Activated T-cell treated with anti-CD3 and anti-CD28 coated beads, Interleukin-2, amount 50 U/mL, for 72 hours (primary cell): ENCODE data around the gene CRAMP1. TPM values are rescaled to one million over a fixed set of nuclear protein-coding genes. Genes with fewer than 3 reads are reported as not detected.

ENCODE experiments used
- ATAC-seq, 2 donors: fragments of 150-1000 bp; cut with Tn5 transposase; replicated peaks in 1 of 2; 2 replicates each; pipeline ENCODE4 v1.10.0; 2021; ENCODE audit warnings: moderate library complexity in 2 of 2, mild to moderate bottlenecking in 1 of 2
- DNase-seq, 2 donors: peaks; one replicate each; pipeline ENCODE4 v3.0.0; 2021 to 2022; ENCODE audit warnings: mixed read lengths in 1 of 2
- H3K27ac Mint-ChIP-seq: one replicate; pipeline ENCODE4 v1.8.0; 2022; ENCODE audit warnings: mild to moderate bottlenecking, moderate library complexity, mixed read lengths
- H3K27me3 Mint-ChIP-seq: one replicate; pipeline ENCODE4 v1.8.0; 2022; ENCODE audit warnings: low read depth, mixed read lengths
- H3K36me3 Mint-ChIP-seq, 2 donors: one replicate each; pipeline ENCODE4 v1.8.0; 2022; ENCODE audit warnings: mixed read lengths in 2 of 2, mild to moderate bottlenecking in 1 of 2; ENCODE audit not compliant: insufficient read depth in 2 of 2
- H3K4me1 Mint-ChIP-seq: one replicate; pipeline ENCODE4 v1.8.0; 2022; ENCODE audit warnings: low read depth, mixed read lengths
- H3K4me3 Mint-ChIP-seq, 2 donors: one replicate each; pipeline ENCODE4 v1.8.0; 2022; ENCODE audit warnings: mild to moderate bottlenecking in 2 of 2, mixed read lengths in 2 of 2, moderate library complexity in 2 of 2
- H3K9me3 Mint-ChIP-seq, 2 donors: one replicate each; pipeline ENCODE4 v1.8.0; 2022; ENCODE audit warnings: mixed read lengths in 2 of 2
- total RNA-seq, 2 donors: library from RNA; stranded (reverse); gene quantifications; one replicate each; pipeline ENCODE4 v1.2.3, GENCODE V29; 2022

Gene CRAMP1
- total RNA-seq, 2 donors from 2014 or later: 28.3 to 30.1 TPM

DNA sequence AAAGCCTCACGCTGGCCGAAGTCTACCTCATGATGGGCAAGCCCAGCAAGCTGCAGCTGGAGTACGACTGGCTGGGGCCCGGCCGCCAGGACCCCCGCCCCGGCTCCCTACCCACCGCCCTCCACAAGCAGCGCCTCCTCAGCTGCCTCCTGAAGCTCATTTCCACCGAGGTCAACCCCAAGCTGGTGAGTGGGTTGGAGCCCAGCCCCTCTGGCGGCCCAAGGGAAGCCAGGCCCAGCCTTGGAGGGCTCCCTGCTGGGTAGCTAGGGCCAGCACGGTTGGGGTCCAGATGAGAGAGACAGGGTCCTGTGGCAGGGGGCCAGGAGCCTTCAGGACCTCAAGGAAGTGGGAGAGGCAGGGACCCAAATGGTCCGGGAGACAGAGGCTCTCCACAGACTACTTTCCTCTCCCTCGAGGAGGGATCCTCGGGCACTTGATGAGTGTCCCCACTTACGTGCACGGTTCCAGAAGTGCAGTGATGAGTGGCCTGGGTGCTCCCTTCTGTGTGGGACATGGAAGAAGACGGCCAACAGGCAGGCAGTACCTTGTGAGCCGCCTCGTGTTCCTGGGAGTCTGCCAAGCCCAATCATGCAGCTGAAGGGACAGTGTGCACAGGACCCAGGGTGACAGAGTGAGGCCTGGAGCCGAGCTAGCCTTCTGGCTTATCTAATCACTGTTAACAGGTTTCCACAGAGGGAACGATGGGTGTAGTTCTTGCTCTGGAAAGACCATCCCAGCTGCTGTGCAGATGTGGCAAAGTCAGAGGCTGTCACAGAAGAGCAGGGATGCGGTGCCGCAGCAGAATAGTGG is 44.9 kb downstream of the CRAMP1 start:
- no peak for DNase-seq
- H3K27me3 Mint-ChIP-seq: no peaks in the 10 kb centered on the region
- no peaks in the 10 kb centered on the region for H3K9me3 Mint-ChIP-seq
- H3K27ac Mint-ChIP-seq: no peak overlapping the region
- no peak for ATAC-seq
- peaks cover 1 to 11% of the 10 kb centered on the region in 2 donors for H3K36me3 Mint-ChIP-seq
- H3K4me1 Mint-ChIP-seq: no peaks in the 10 kb centered on the region
- no peak overlapping the region for H3K4me3 Mint-ChIP-seq

DNA sequence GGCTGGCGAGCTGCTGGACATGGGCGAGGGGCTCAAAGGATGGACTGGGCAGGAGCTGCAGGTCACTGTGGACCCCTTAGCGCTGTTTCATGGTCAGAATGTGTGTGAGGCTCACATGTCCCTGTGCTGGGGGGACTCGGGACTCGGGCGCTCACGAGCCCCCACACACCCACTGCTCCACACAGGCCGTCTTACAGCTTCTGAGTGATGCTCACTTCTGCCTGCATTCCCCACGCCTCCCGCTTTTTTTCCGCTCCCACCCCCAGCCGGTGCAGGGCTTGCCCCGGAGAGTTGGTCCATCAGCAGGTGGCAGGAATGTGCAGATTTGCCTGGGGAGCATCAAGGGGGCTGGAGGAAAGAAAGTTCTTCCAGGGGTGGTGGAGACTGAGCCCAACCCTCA is 45.7 kb downstream of the CRAMP1 start:
- no peak overlapping the region for H3K4me3 Mint-ChIP-seq
- H3K27ac Mint-ChIP-seq: no peak overlapping the region
- no peaks in the 10 kb centered on the region for H3K4me1 Mint-ChIP-seq
- peaks cover 1 to 10% of the 10 kb centered on the region in 2 donors for H3K36me3 Mint-ChIP-seq
- H3K9me3 Mint-ChIP-seq: no peaks in the 10 kb centered on the region
- DNase-seq (no peak), ATAC-seq (no peak)
- no peaks in the 10 kb centered on the region for H3K27me3 Mint-ChIP-seq

DNA sequence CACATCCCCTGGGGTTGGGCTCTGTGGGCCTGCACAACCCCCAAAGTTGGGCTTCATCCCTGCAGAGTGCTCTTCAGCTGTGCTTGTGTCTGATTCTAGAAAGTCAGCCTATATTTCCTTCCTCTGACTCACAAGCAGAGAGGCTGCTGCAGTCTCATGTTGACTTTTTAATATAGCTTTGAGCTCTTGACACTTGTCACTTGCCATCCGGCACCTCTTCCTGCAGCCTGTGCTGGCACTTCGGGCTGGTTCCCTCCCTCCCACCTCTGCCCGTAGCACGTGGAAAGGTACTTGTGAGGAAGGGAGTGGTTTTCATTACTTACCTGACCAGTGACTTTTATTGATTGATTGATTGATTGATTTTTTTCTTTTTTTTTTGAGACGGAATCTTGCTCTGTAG is 46.9 kb downstream of the CRAMP1 start:
- peaks cover 1 to 11% of the 10 kb centered on the region in 2 donors for H3K36me3 Mint-ChIP-seq
- H3K9me3 Mint-ChIP-seq: no peaks in the 10 kb centered on the region

DNA sequence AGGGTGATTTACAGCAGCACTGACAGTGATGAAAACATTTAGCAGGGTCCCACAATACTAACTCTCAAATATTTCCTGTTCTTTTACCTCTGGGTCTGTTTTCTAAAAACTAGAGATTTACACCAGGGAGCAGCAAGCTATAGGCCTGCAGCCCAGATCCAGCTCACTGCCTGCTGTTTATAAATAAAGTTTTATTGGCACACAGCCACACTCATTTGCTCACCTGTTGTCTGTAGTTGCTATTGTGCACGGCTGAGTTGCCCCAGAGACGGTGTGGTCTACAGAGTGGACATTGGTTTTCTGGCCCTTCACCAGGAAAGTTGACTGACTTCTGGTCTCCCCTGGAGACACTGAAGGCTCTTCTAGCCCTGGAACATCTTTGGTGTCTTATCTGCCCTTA is 49.7 kb downstream of the CRAMP1 start:
- Mint-ChIP-seq H3K36me3 (peaks cover 0 to 3% of the 10 kb centered on the region in 2 donors), H3K27me3 (no peaks in the 10 kb centered on the region), H3K27ac (no peak overlapping the region), H3K9me3 (no peaks in the 10 kb centered on the region), H3K4me3 (no peak overlapping the region), H3K4me1 (no peaks in the 10 kb centered on the region)
- no peak for DNase-seq
- no peak for ATAC-seq

More for the DNA sequence above, 46.9 kb downstream of the CRAMP1 start:
- no peaks in the 10 kb centered on the region for H3K27me3 Mint-ChIP-seq
- no peaks in the 10 kb centered on the region for H3K4me1 Mint-ChIP-seq
- no peak for ATAC-seq
- H3K27ac Mint-ChIP-seq: no peak overlapping the region
- H3K4me3 Mint-ChIP-seq: no peak overlapping the region
- DNase-seq: no peak

DNA sequence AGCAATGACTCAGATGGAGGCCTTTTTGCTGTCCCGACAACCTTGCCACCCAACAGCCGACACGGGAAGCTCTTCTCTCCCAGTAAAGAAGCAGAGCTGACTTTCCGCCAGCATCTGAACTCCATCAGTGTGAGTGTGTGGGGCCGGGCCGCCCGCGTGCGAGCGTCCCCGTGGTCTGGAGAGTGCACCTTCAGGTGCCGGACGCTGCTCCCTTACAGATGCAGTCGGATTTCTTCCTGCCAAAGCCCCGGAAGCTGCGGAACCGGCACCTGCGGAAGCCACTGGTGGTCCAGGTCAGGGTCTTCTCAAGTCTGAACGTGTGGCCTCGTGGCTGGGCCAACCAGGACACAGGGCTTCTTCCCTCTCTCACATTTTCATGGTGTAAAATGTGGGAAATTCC is 50.4 kb downstream of the CRAMP1 start:
- no peak overlapping the region for H3K27ac Mint-ChIP-seq
- H3K4me3 Mint-ChIP-seq: no peak overlapping the region
- no peaks in the 10 kb centered on the region for H3K27me3 Mint-ChIP-seq
- ATAC-seq (no peak), DNase-seq (no peak)
- no peaks in the 10 kb centered on the region for H3K4me1 Mint-ChIP-seq
- H3K36me3 Mint-ChIP-seq: peaks cover 0 to 3% of the 10 kb centered on the region in 2 donors
- H3K9me3 Mint-ChIP-seq: no peaks in the 10 kb centered on the region

DNA sequence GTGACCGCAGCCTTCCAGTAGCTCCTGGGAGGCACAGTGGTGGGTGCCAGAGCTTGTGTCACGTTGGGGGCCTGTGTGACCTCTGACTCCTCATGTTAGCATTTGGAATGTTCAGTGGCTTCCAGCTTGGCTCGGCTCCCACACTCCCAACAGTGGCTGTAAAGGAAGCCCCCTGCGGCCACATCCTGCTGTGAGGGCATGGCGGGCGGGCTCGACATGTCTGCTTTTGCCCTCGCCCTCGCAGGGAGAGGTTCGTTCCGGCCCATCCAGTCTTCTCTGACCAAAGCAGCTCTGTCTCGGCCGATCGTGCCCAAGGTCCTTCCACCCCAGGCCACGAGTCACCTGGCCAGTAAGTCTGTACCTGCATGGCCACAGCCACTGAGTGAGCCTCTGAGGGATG is 53.7 kb downstream of the CRAMP1 start:
- Mint-ChIP-seq H3K9me3 (no peaks in the 10 kb centered on the region), H3K27me3 (no peaks in the 10 kb centered on the region), H3K4me1 (no peaks in the 10 kb centered on the region), H3K4me3 (no peak overlapping the region), H3K36me3 (peaks cover 0 to 6% of the 10 kb centered on the region in 2 donors), H3K27ac (no peak overlapping the region)
- no peak for ATAC-seq
- no peak for DNase-seq

DNA sequence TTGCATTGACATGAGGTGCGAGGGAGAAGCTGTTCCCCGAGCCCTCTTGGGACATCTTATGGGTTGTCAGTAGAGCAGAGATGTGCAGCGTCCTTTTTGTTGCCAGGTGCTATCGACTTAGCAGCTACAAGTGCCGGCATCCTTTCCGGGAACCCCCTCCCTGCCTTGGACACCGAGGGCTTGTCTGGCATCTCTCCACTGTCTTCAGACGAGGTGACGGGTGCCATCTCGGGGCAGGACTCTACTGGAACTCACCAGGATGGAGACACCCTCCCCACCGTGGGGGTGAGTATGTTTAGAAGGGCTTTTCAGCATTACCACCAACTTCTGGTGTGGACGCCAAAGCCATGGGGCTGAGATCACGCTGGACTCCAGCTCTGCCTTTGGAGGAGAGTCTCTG is 54.2 kb downstream of the CRAMP1 start:
- DNase-seq (no peak), ATAC-seq (no peak)
- H3K4me1 Mint-ChIP-seq: no peaks in the 10 kb centered on the region
- H3K27ac Mint-ChIP-seq: no peak overlapping the region
- H3K9me3 Mint-ChIP-seq: no peaks in the 10 kb centered on the region
- no peaks in the 10 kb centered on the region for H3K27me3 Mint-ChIP-seq
- H3K36me3 Mint-ChIP-seq: peaks cover 0 to 6% of the 10 kb centered on the region in 2 donors
- H3K4me3 Mint-ChIP-seq: no peak overlapping the region

DNA sequence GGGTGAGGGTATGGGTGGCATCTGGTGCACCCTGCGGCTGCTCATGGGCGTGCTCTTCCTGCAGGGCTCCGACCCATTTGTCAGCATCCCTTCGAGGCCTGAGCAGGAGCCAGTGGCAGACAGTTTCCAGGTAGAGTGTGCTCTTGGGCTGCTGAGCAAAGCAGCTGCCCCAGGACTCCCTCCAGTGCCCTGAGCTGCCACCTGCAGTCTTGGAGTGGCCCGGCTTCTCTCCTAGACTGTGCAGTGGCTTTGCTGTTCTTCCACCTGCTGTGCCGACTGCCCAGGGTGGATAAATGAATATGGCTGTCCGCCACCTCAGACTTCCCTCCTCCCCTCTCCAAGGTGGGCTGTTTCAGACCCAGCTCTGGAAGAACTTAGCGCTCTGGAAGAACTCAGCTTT is 55.1 kb downstream of the CRAMP1 start:
- peaks cover 0 to 6% of the 10 kb centered on the region in 2 donors for H3K36me3 Mint-ChIP-seq
- no peak for ATAC-seq
- no peak overlapping the region for H3K27ac Mint-ChIP-seq

DNA sequence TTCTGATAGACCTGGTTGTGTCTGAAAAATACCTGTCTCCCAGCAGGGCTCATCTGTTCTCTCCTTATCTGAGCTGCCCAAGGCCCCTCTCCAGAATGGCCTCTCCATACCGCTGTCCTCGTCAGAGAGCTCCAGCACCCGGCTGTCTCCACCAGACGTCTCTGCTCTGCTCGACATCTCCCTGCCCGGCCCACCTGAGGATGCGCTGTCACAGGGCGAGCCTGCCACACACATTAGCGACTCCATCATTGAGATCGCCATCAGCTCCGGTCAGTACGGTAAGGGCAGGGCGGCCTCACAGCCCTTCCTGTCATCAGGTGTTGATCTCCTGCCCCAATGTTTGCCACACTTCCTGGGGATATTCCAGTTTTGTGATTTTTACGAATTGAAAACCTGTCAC is 55.8 kb downstream of the CRAMP1 start:
- DNase-seq: no peak
- Mint-ChIP-seq H3K27ac (no peak overlapping the region), H3K9me3 (no peaks in the 10 kb centered on the region), H3K27me3 (no peaks in the 10 kb centered on the region), H3K4me3 (no peak overlapping the region), H3K4me1 (no peaks in the 10 kb centered on the region), H3K36me3 (peaks cover 2 to 8% of the 10 kb centered on the region in 2 donors)
- no peak for ATAC-seq

More for the DNA sequence above, 55.1 kb downstream of the CRAMP1 start:
- Mint-ChIP-seq H3K4me1 (no peaks in the 10 kb centered on the region), H3K27me3 (no peaks in the 10 kb centered on the region), H3K4me3 (no peak overlapping the region), H3K9me3 (no peaks in the 10 kb centered on the region)
- DNase-seq: no peak

DNA sequence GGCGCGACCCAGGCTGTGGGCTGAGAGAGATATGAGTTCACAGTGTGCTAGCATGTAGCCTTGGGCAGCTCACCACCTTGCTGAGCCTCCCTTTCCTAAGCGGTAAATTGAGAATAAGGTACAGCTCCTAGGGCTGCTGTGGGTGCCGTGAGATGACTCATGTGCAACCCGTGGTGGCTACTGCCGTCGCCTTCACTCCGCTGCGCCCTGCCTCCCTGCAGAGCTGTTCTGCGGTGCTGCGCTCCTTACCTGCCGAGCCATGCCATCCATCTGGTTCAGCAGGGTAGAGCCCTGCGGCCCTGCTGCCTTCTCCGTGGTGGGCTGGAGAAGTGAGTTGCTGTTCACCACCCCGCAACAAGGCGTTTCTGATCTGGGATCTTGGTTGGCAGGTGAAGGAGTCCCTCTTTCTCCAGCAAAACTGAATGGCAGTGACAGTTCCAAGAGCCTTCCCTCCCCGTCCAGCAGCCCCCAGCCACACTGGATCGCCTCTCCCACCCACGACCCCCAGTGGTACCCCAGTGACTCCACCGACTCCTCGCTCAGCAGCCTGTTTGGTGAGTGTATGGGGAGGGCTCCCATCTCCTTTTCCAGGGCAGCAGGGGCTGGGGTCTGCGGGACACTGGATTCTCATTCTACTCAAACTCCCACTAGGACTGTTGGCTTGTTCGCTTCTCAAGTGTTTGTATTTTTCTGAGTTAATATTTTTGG is 56.6 kb downstream of the CRAMP1 start:
- no peaks in the 10 kb centered on the region for H3K9me3 Mint-ChIP-seq
- H3K27ac Mint-ChIP-seq: no peak overlapping the region
- DNase-seq (no peak), ATAC-seq (no peak)
- H3K36me3 Mint-ChIP-seq: peaks cover 2 to 11% of the 10 kb centered on the region in 2 donors
- no peak overlapping the region for H3K4me3 Mint-ChIP-seq
- no peaks in the 10 kb centered on the region for H3K4me1 Mint-ChIP-seq
- H3K27me3 Mint-ChIP-seq: no peaks in the 10 kb centered on the region

DNA sequence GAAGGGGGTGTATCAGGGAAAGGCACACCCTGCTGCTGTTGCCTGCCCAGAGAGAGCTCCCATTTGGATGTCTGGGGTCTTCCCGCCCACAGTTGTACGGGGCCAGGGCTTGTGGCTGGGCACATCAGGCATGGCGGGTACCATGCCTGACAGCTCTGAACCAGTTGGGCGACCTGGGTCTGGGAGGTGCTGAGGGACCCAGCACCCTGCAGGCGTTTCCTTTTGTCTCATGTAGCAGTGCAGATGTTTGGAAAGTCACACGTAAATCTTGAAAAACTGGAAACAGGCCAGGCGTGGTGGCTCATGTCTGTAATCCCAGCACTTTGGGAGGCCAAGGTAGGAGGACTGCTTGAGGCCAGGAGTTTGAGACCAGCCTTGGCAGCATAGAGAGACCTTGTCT is 57.5 kb downstream of the CRAMP1 start:
- no peak for DNase-seq
- no peaks in the 10 kb centered on the region for H3K4me1 Mint-ChIP-seq
- no peaks in the 10 kb centered on the region for H3K9me3 Mint-ChIP-seq
- no peak for ATAC-seq
- no peak overlapping the region for H3K27ac Mint-ChIP-seq
- peaks cover 2 to 11% of the 10 kb centered on the region in 2 donors for H3K36me3 Mint-ChIP-seq
- no peak overlapping the region for H3K4me3 Mint-ChIP-seq
- no peaks in the 10 kb centered on the region for H3K27me3 Mint-ChIP-seq

DNA sequence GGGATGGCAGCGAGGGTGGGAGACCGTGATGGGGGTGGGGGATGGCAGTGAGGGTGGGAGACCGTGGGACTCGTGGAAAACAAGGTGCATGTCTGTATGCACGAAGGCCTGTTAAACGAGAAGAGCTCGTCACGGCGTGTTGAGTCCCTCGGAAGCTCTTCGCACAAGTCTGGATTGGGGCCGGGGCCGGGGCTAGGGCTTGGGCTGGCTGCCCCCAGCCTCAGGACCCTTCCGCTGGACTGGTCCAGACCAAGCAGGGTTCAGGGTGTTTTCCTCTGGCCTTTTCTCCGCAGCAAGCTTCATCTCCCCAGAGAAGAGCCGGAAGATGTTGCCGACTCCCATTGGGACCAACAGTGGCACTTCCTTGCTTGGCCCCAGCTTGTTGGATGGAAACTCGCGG is 58.2 kb downstream of the CRAMP1 start:
- peaks cover 2 to 11% of the 10 kb centered on the region in 2 donors for H3K36me3 Mint-ChIP-seq
- no peak for ATAC-seq
- no peak overlapping the region for H3K4me3 Mint-ChIP-seq
- H3K9me3 Mint-ChIP-seq: no peaks in the 10 kb centered on the region
- no peaks in the 10 kb centered on the region for H3K4me1 Mint-ChIP-seq
- H3K27ac Mint-ChIP-seq: no peak overlapping the region
- DNase-seq: no peak
- H3K27me3 Mint-ChIP-seq: no peaks in the 10 kb centered on the region

DNA sequence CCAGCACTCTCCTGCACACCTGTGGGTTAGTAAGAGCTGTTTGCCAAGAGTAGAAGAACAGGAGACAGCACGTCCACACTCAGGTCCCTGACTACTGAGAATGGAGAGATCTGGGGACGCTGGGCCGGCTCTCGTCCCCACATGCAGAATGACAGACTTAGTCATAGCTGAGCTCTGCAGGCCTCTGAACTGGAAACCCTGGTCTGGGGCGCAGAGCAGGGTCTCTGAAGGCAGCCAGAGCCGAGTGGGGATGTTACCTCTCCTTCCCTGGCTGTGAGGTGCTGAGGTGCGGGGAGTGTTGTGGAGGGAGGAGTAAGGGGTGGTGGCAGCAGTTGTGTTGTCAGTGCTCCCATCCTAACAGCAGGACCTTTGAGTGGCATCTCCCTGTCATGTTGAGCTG is 58.7 kb downstream of the CRAMP1 start:
- DNase-seq: no peak
- Mint-ChIP-seq H3K27me3 (no peaks in the 10 kb centered on the region), H3K4me1 (no peaks in the 10 kb centered on the region), H3K27ac (no peak overlapping the region), H3K36me3 (peaks cover 4 to 11% of the 10 kb centered on the region in 2 donors), H3K9me3 (no peaks in the 10 kb centered on the region), H3K4me3 (no peak overlapping the region)
- no peak for ATAC-seq
